Testis (tissue), 3 donors: ENCODE data around the gene ITPR2. TPM values are rescaled to one million over a fixed set of nuclear protein-coding genes. Genes with fewer than 3 reads are reported as not detected.
A peak's percentile ranks its signal among the peaks of the same experiment; 100 is the strongest.
"Not testable (repeated sequence)": the region's sequence is repeated elsewhere in the genome, so short reads cannot be mapped to it uniquely, and the experiment has no call there.

Source experiments
- DNase-seq: peaks from one replicate; pipeline ENCODE4 v3.0.0-alpha.2; 2019
- H3K27ac ChIP-seq, 2 donors: fragments of 200-600 bp; sonication (generic); one replicate each; pipeline ENCODE4 v1.5.1; 2019
- H3K27me3 ChIP-seq: fragments of 200-600 bp; sonication (generic); one replicate; pipeline ENCODE4 v1.5.1; 2019
- H3K36me3 ChIP-seq: fragments of 200-600 bp; sonication (generic); one replicate; pipeline ENCODE4 v1.5.1; 2017; ENCODE audit warnings: low read depth; ENCODE audit errors: missing control alignments
- H3K4me1 ChIP-seq: fragments of 200-600 bp; sonication (generic); one replicate; pipeline ENCODE4 v1.5.1; 2019
- H3K4me3 ChIP-seq, 2 donors: fragments of 200-600 bp; sonication (generic); one replicate each; pipeline ENCODE4 v1.5.1; 2017 to 2019
- H3K9me3 ChIP-seq: fragments of 200-600 bp; sonication (generic); one replicate; pipeline ENCODE4 v1.5.1; 2017
- POLR2A ChIP-seq: fragments of 450-650 bp; IDR thresholded peaks from one replicate; pipeline ENCODE4 v1.6.1; 2017; ENCODE audit warnings: antibody characterized with exemption, mild to moderate bottlenecking, moderate library complexity
- WGBS, 2 donors: methylation state at CpG; one replicate each; pipeline ENCODE4 v1.1.5; 2018; 5-methylcytosine and 5-hydroxymethylcytosine counted together
- intact Hi-C: fragments of 100-400 bp; cut with DNase I; formaldehyde crosslinking; loops from one replicate; pipeline ENCODE4 v1.15.1; 2023; ENCODE audit warnings: low total_unique reads
- polyA plus RNA-seq: library from polyadenylated mRNA; stranded (reverse); fragments of 350-450 nt; fragmentation: Illumina TruSeq; extraction: RNeasy Lipid Tissue Mini Kit (QIAGEN cat#74804); gene quantifications from one replicate; pipeline ENCODE4 v1.2.3, GENCODE V29; 2014; ENCODE audit warnings: low read depth, low replicate concordance; ENCODE audit not compliant: insufficient read depth
- total RNA-seq, 2 donors: library from RNA; depleted of rRNA; stranded (reverse); fragments of >200 nt; gene quantifications; one replicate each; pipeline ENCODE4 v1.2.3, GENCODE V29; 2016
- TF ChIP-seq, protein P1 (sequence below), 3 experiments: fragments of 450-650 bp in 2 of 3; fragments of 200-600 bp in 1 of 3; sonication (generic) in 1 of 3; IDR thresholded peaks; one replicate each; pipeline ENCODE4 v1.5.1; 2016 to 2019; ENCODE audit warnings: antibody characterized with exemption in 3 of 3, mild to moderate bottlenecking in 2 of 3, moderate library complexity in 1 of 3

Gene ITPR2
- total and polyA plus RNA-seq, 3 donors from 2014 or later, result 4.9 to 60.6 (median 56.9) TPM

DNA sequence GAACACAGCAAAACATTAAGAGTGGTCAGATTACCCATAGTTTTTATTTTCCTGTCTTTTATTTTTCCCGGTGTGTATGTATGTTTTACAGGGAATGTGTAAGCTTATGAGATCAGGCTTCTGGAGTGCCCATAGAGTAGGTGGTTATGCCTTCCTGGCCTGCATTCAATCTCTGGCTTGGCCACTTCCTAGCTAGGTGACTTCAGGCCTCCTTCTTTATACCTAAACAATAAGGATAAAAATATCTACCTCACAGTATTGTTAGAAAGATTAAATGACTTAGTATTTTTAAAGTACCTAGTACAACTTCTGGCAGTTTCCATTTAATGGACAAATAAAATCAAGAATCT, 42.4 kb downstream of the ITPR2 start:
- TF ChIP-seq, protein P1, sequence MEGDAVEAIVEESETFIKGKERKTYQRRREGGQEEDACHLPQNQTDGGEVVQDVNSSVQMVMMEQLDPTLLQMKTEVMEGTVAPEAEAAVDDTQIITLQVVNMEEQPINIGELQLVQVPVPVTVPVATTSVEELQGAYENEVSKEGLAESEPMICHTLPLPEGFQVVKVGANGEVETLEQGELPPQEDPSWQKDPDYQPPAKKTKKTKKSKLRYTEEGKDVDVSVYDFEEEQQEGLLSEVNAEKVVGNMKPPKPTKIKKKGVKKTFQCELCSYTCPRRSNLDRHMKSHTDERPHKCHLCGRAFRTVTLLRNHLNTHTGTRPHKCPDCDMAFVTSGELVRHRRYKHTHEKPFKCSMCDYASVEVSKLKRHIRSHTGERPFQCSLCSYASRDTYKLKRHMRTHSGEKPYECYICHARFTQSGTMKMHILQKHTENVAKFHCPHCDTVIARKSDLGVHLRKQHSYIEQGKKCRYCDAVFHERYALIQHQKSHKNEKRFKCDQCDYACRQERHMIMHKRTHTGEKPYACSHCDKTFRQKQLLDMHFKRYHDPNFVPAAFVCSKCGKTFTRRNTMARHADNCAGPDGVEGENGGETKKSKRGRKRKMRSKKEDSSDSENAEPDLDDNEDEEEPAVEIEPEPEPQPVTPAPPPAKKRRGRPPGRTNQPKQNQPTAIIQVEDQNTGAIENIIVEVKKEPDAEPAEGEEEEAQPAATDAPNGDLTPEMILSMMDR (IDR thresholded peaks at IDR 0.05), result no peak
- TF ChIP-seq POLR2A, result no peak
- H3K9me3 ChIP-seq, result no peaks in the 10 kb centered on the region
- intact Hi-C loops, result no loop called here
- 92 to 93% methylated on average over 1 of the region's 1 CpG for WGBS, 2 donors
- no peak for DNase-seq
- H3K4me3 ChIP-seq, result no peak overlapping the region
- H3K36me3 ChIP-seq, result no peaks in the 10 kb centered on the region
- H3K4me1 ChIP-seq, result peaks cover 24% of the 10 kb centered on the region
- no peak overlapping the region for H3K27ac ChIP-seq
- H3K27me3 ChIP-seq, result no peaks in the 10 kb centered on the region

DNA sequence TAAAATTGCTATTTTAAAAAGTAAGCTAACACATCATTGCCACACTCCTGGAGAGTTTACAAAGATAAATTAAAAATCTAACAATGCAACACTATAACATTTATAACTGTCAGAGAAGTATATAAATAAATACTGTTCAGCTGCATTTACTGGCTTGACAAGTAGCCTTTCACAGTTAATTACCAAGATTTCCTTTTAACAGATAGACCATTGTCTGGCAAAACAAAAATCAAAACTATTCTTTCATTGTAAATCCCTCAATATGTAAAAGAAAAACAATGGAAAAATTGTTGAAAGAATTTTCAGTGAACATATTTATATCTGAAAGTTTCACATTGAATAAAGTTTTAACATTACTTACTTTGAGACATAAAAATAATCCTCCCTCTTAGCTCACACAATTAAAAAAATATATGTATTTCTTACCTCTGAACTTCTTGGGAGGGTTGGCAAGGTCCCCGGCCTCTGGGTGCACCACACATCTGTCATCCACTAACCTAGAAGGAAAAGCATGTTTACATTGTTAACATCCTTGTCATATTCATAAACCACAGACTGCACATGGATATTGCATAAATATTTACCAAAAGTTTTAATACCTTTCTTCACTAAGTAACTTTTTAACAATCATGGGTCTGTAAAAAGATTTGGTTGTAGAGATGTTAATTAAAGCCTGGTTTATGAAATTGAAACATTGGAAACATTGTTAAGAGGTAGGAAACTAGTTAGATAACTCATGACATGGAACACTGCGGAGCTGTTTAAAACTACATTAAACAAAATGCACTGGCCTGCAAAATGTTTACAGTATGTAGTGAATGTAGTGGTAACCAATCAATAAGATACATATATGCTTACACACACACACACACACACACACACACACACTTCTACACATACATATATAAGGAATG, 43.0 kb downstream of the ITPR2 start:
- TF ChIP-seq POLR2A, result no peak
- TF ChIP-seq, protein P1 (IDR thresholded peaks at IDR 0.05), result no peak
- no peak for DNase-seq
- Histone ChIP-seq H3K4me1 (peaks cover 24% of the 10 kb centered on the region), H3K36me3 (no peaks in the 10 kb centered on the region), H3K27me3 (no peaks in the 10 kb centered on the region), H3K4me3 (no peak overlapping the region), H3K27ac (no peak overlapping the region), H3K9me3 (no peaks in the 10 kb centered on the region)
- 49 to 60% methylated on average over 2 of the region's 2 CpGs for WGBS, 2 donors
- intact Hi-C loops, result no loop called here

DNA sequence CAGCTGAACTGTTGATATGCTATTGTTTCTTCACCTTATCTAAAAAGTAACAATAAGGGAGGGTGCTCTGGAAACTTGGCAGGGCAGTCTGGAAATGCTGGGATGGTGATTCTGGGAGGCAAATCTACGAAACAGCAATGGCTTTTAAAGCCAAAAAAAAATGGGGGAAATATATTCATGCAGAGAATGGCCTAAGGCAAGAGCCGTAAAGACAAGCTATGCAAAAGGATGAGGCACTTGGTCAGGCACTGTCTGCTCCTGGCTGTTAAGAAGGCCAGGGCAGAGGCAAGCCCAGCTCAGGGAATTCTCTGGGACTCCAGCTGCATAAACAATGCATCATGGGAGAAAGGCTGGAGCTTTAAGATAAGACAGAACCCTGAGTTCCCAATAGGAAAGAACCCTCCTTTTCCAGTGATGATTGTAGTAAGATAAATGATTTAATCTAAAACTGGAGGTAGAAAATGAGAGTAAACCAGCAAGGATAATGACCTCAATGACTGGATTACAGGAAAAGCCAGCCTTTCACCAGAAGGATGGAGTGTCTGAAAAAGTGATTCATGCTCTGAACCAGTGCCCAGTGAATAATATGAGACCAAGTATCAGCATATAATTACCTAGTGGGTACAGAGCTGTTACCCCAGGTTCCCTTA, 46.0 kb downstream of the ITPR2 start:
- Histone ChIP-seq H3K9me3 (no peaks in the 10 kb centered on the region), H3K27ac (peak overlapping the region; percentile 24 to 64), H3K27me3 (no peaks in the 10 kb centered on the region), H3K4me1 (peaks cover 24% of the 10 kb centered on the region), H3K36me3 (no peaks in the 10 kb centered on the region), H3K4me3 (no peak overlapping the region)
- intact Hi-C loops, result no loop called here
- peak; percentile 58 for DNase-seq
- no peak for TF ChIP-seq POLR2A
- TF ChIP-seq, protein P1 (IDR thresholded peaks at IDR 0.05), result no peak
- 29 to 38% methylated on average over 2 of the region's 2 CpGs for WGBS, 2 donors

DNA sequence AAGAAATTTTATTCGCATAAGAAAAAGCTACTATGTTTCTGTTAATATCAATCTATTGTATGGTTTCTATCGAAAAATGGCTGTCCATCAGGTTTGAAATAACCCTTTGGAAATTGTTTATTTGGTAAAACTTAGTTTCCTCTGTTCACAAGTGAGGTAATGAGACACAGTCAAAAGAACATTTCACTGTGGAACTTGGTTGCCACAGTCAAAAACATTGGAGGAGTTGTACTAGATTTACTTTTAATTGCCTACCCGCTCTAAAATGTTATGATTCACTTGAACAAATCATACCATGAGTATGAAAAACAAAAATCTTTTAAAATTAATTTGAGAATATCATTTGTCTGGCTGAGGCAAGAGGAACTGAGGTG, 46.5 kb downstream of the ITPR2 start:
- intact Hi-C loops, result no loop called here
- 62 to 63% methylated on average over 3 of the region's 3 CpGs for WGBS, 2 donors
- no peak overlapping the region for H3K4me3 ChIP-seq
- H3K27ac ChIP-seq, result peak overlapping the region in 1 of 2 donors; percentile 64
- H3K4me1 ChIP-seq, result peaks cover 23% of the 10 kb centered on the region
- no peak for DNase-seq
- no peaks in the 10 kb centered on the region for H3K9me3 ChIP-seq
- TF ChIP-seq POLR2A, result no peak
- TF ChIP-seq, protein P1 (IDR thresholded peaks at IDR 0.05), result no peak
- H3K27me3 ChIP-seq, result no peaks in the 10 kb centered on the region
- no peaks in the 10 kb centered on the region for H3K36me3 ChIP-seq

DNA sequence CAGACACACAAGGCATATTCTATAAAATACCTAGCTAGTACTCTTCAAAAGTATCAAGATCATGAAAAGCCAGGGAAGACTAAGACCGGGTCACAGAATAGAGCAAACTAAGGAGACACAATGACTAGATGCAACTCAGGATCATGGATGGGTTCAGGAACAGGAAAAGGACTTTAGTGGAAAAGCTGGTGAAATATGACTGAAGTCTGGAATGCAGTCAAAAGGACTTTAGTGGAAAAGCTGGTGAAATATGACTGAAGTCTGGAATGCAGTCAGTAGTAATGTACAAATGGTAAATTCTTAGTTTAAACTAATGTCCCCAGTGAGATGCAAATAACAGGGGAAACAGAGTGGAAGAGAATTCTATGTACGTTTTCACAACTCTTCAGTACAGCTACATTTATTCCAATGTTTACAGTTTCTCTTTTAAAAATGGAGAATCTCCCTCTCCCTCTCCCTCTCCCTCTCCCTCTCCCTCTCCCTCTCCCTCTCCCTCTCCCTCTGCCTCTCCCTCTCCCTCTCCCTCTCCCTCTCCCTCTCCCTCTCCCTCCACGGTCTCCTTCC, 49.1 kb downstream of the ITPR2 start:
- DNase-seq, H3K27ac ChIP-seq, H3K4me3 ChIP-seq, H3K27me3 ChIP-seq, H3K9me3 ChIP-seq, intact Hi-C loops, H3K36me3 ChIP-seq: not testable (repeated sequence)
- 56 to 66% methylated on average over 3 of the region's 3 CpGs for WGBS, 2 donors
- H3K4me1 ChIP-seq, result peaks cover 14% of the 10 kb centered on the region
